PC-3 (cell line): ENCODE results near the gene PTPRN2.

Experiments used
- EZH2 ChIP-seq: fragments of 300-600 bp; sonication (generic); IDR thresholded peaks from one replicate; pipeline ENCODE4 v1.6.1; 2017; ENCODE audit warnings: antibody characterized with exemption, mild to moderate bottlenecking, low read length; ENCODE audit not compliant: unreplicated experiment
- EZH2phosphoT487 ChIP-seq: fragments of 300-600 bp; sonication (generic); IDR thresholded peaks from 2 replicates; pipeline ENCODE4 v1.6.1; 2018; ENCODE audit warnings: mild to moderate bottlenecking, antibody characterized with exemption, low read length, borderline replicate concordance
- TF ChIP-seq, protein P1 (sequence below): fragments of 300-600 bp; sonication (generic); conservative IDR thresholded peaks from 2 replicates; pipeline ENCODE4 v1.5.1; 2017; ENCODE audit warnings: antibody characterized with exemption, low read depth, mild to moderate bottlenecking, low read length

DNA sequence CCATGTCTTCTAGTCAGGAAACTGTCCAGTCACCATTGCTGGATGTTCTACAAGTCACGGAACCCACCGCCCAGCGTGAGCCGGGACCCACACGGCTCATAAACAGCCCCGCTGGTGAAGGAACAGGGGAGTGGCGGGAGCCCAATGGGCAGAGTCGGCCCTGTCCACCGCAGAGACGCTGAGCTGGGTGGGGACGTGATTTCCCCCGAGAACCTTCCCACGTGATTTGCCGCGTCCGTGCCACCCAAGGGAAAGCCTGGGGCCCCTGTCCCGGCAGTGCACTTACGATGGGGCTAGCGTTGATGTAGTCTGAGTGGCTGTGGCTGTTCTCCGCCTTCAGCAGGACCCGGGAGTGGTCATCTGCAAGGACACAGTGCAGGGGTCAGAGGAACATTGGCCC is 983.9 kb downstream of the PTPRN2 start:
- TF ChIP-seq EZH2: no peak
- TF ChIP-seq EZH2phosphoT487: no peak
- TF ChIP-seq, protein P1, sequence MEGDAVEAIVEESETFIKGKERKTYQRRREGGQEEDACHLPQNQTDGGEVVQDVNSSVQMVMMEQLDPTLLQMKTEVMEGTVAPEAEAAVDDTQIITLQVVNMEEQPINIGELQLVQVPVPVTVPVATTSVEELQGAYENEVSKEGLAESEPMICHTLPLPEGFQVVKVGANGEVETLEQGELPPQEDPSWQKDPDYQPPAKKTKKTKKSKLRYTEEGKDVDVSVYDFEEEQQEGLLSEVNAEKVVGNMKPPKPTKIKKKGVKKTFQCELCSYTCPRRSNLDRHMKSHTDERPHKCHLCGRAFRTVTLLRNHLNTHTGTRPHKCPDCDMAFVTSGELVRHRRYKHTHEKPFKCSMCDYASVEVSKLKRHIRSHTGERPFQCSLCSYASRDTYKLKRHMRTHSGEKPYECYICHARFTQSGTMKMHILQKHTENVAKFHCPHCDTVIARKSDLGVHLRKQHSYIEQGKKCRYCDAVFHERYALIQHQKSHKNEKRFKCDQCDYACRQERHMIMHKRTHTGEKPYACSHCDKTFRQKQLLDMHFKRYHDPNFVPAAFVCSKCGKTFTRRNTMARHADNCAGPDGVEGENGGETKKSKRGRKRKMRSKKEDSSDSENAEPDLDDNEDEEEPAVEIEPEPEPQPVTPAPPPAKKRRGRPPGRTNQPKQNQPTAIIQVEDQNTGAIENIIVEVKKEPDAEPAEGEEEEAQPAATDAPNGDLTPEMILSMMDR: no peak
